K562 (cell line): ENCODE results near the gene FLG. TPM values are rescaled to one million over a fixed set of nuclear protein-coding genes. Genes with fewer than 3 reads are reported as not detected.
A peak's percentile ranks its signal among the peaks of the same experiment; 100 is the strongest.

ENCODE experiments used
- ATAC-seq: fragments of 200-7000 bp; cut with Tn5 transposase; 3 replicates; pipeline ENCODE4 v1.9.1; 2020; ENCODE audit warnings: moderate library complexity
- BruUV-seq: library from RNA; stranded (reverse); fragments of 400-500 nt; replicated peaks from 2 replicates; lab custom pipeline; 2021; lab: Mats Ljungman, UMichigan
- CTCF ChIA-PET: fragments of 300-600 bp; formaldehyde crosslinking; extraction: SDS; loops from one replicate; lab custom pipeline; 2021; ENCODE audit warnings: low intra/inter-chr PET ratio; lab: Yijun Ruan, JAX
- POLR2A ChIA-PET: fragments of 300-600, 350-650 bp; sonication (Branson Sonifier 250); formaldehyde crosslinking; extraction: SDS; loops from one replicate; lab custom pipeline; 2021; ENCODE audit warnings: antibody characterized with exemption, inconsistent platforms; lab: Yijun Ruan, JAX
- DNase-seq, 4 experiments: peaks; one replicate each; pipeline versions ENCODE4 v3.0.0 to v3.0.0-alpha.2; 2011 to 2018; ENCODE audit warnings: low spot score in 3 of 4, mixed read lengths in 3 of 4; ENCODE audit errors: extremely low read depth in 1 of 4
- FAIRE-seq: peaks from 2 replicates; lab custom pipeline; 2011; peaks lifted over from hg19 to GRCh38; lab: Jason Lieb, UNC
- H2AFZ ChIP-seq: 2 replicates; pipeline ENCODE4 v1.6.0; 2011; ENCODE audit warnings: low read depth, low read length, control low read depth, inconsistent platforms
- H3K27ac ChIP-seq: fragments of 200-600 bp; 3 replicates; pipeline ENCODE4 v1.8.0; 2011; ENCODE audit warnings: low read depth, mild to moderate bottlenecking, control low read depth, inconsistent platforms, low read length, moderate library complexity, mixed read lengths; ENCODE audit errors: extremely low read depth
- H3K27me3 ChIP-seq, 2 experiments: fragments of 300-600 bp in 1 of 2; 2 replicates in 1 of 2; 3 replicates in 1 of 2; pipeline versions ENCODE4 v1.6.0 to v1.8.0; 2011; ENCODE audit warnings: inconsistent platforms in 2 of 2, low read length in 2 of 2, mild to moderate bottlenecking in 1 of 2, mixed read lengths in 1 of 2, moderate library complexity in 1 of 2; ENCODE audit not compliant: control insufficient read depth in 2 of 2, insufficient read depth in 2 of 2
- H3K36me3 ChIP-seq: fragments of 300-600 bp; 3 replicates; pipeline ENCODE4 v1.8.0; 2011; ENCODE audit warnings: mild to moderate bottlenecking, low read length, inconsistent platforms; ENCODE audit not compliant: control insufficient read depth, insufficient read depth
- H3K4me1 ChIP-seq, 2 experiments: fragments of 200-600 bp in 1 of 2; replicated peaks in 1 of 2; 2 replicates in 1 of 2; 3 replicates in 1 of 2; pipeline versions ENCODE4 v1.5.1 to v1.8.0; 2011; ENCODE audit warnings: inconsistent platforms in 2 of 2, low read length in 2 of 2, mild to moderate bottlenecking in 1 of 2, mixed read lengths in 1 of 2, moderate library complexity in 1 of 2; ENCODE audit not compliant: control insufficient read depth in 2 of 2, insufficient read depth in 2 of 2
- H3K4me2 ChIP-seq: 2 replicates; pipeline ENCODE4 v1.6.1; 2011; ENCODE audit warnings: low read length, control low read depth, inconsistent platforms, mixed read lengths; ENCODE audit not compliant: insufficient read depth
- H3K4me3 ChIP-seq: fragments of 200-600 bp; sonication (generic), shearing (Covaris generic); 2 replicates; pipeline ENCODE4 v1.5.1; 2016; ENCODE audit warnings: control low read depth, inconsistent platforms
- H3K79me2 ChIP-seq: fragments of 200-600 bp; 3 replicates; pipeline ENCODE4 v1.8.0; 2011; ENCODE audit warnings: low read length, inconsistent platforms; ENCODE audit not compliant: control insufficient read depth, insufficient read depth
- H3K9ac ChIP-seq, 2 experiments: 2 replicates each; pipeline versions ENCODE4 v1.6.0 to v1.6.1; 2011; ENCODE audit warnings: low read depth in 2 of 2, low read length in 2 of 2, control low read depth in 1 of 2, inconsistent platforms in 1 of 2, mild to moderate bottlenecking in 1 of 2, mixed read lengths in 1 of 2; ENCODE audit not compliant: insufficient read depth in 1 of 2
- H3K9me1 ChIP-seq: one replicate; pipeline ENCODE4 v1.6.0; 2011; ENCODE audit warnings: inconsistent platforms, mild to moderate bottlenecking, low read length, moderate library complexity; ENCODE audit not compliant: control insufficient read depth, insufficient read depth
- H3K9me3 ChIP-seq: replicated peaks from 2 replicates; pipeline ENCODE4 v1.5.1; 2011; ENCODE audit warnings: low read depth, low read length, inconsistent platforms; ENCODE audit not compliant: control insufficient read depth, insufficient read depth
- H4K20me1 ChIP-seq: replicated peaks from 2 replicates; pipeline ENCODE4 v1.6.1; 2011; ENCODE audit warnings: low read length, inconsistent platforms, mixed read lengths; ENCODE audit not compliant: control insufficient read depth, insufficient read depth
- CTCF ChIP-seq, 3 experiments: IDR thresholded peaks in 2 of 3; conservative IDR thresholded peaks in 1 of 3; 2 replicates each; pipeline ENCODE4 v1.5.1; 2011 to 2012; ENCODE audit warnings: low read length in 3 of 3, mild to moderate bottlenecking in 3 of 3, control low read depth in 2 of 3, improper control_type of control experiment in 1 of 3, inconsistent platforms in 1 of 3, low read depth in 1 of 3, mixed read lengths in 1 of 3, moderate library complexity in 1 of 3; ENCODE audit not compliant: insufficient read depth in 2 of 3
- ZNF408 ChIP-seq: fragments of 250-450 bp; sonication (Bioruptor Pico); IDR thresholded peaks from 2 replicates; pipeline ENCODE4 v1.4.0; 2020; ENCODE audit warnings: low read depth, mild to moderate bottlenecking, moderate library complexity
- WGBS: fragments of 100-300 bp; shearing (Covaris generic); methylation state at CpG from one replicate; pipeline ENCODE4 v1.1.6; 2016; ENCODE audit warnings: low coverage, mixed read lengths; ENCODE audit not compliant: insufficient coverage; ENCODE audit errors: missing lambda C conversion rate; 5-methylcytosine and 5-hydroxymethylcytosine counted together
- in situ Hi-C: fragments of 300-500 bp; cut with MboI; formaldehyde crosslinking; loops from 4 replicates; pipeline ENCODE4 v1.15.0; 2018; ENCODE audit warnings: inconsistent platforms, mixed read lengths
- intact Hi-C: fragments of 100-400 bp; cut with micrococcal nuclease; formaldehyde crosslinking; loops from 2 replicates; pipeline ENCODE4 v1.14.2; 2022
- polyA plus RNA-seq, 8 experiments: library from polyadenylated mRNA; depleted of rRNA in 4 of 8; stranded (reverse) in 5 of 8; unstranded in 3 of 8; fragments of >200 nt; fragmentation: Nextera tagmentation in 2 of 8; fragmentation: Illumina TruSeq in 1 of 8; extraction: Ambion mirVana in 2 of 8; extraction: Trizol in 1 of 8; gene quantifications; 2 replicates each; pipeline versions ENCODE4 v1.2.1 to v1.2.3, GENCODE V29; 2011 to 2014; ENCODE audit warnings: inconsistent platforms in 1 of 8, missing spikeins in 1 of 8
- total RNA-seq, 7 experiments: library from RNA; depleted of rRNA in 6 of 7; stranded (reverse); fragments of >200 nt in 6 of 7; fragmentation: Illumina TruSeq in 2 of 7; extraction: Trizol in 2 of 7; gene quantifications; 2 replicates each; pipeline versions ENCODE4 v1.2.1 to v1.2.3, GENCODE V29; 2011 to 2021; ENCODE audit warnings: low replicate concordance in 1 of 7

The FLG gene
- total and polyA plus RNA-seq, 9 of the 15 experiments (the other 6 are each of a cell fraction or from before 2014, with no cell fraction given): not detected

DNA sequence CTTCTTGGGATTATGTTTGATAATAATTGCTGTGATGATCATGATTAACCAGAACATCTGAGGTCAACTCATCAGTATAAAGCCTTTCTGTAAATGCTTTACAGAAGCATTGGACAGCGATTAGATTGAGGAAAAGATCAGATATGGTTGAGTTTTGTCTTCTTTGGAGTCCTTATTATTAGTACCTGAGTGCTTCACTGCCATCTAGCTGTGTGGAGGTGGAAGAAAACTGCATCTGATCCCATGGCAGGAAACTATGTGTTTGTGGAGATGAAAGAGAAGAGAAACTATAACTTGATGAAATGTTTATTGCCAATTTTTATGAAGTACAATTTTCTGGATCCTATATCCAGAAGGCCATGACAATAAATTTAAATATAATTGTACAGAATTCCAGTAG, 23.4 kb upstream of the FLG start:
- Histone ChIP-seq H3K79me2 (no peaks in the 10 kb centered on the region), H3K9me1 (no peaks in the 10 kb centered on the region), H3K9ac (no peak overlapping the region), H3K4me3 (no peak overlapping the region), H3K27me3 (no peaks in the 10 kb centered on the region), H3K4me2 (no peak overlapping the region), H3K36me3 (no peaks in the 10 kb centered on the region), H3K27ac (no peak overlapping the region), H3K9me3 (no peaks in the 10 kb centered on the region), H4K20me1 (no peaks in the 10 kb centered on the region), H3K4me1 (no peaks in the 10 kb centered on the region), H2AFZ (no peak overlapping the region)
- in situ Hi-C loops: no loop called here
- ChIA-PET POLR2A (interaction anchor here (1.1 kb wide), 1 partner anchor 24 kb away, joined by 3 read pairs; no protein-coding TSS in a partner anchor), CTCF (no interaction called here)
- DNase-seq (no peak), FAIRE-seq (no peak), ATAC-seq (no peak)
- no peak for TF ChIP-seq ZNF408 (CRISPR knock-in tag)
- TF ChIP-seq CTCF (IDR thresholded peaks at IDR 0.05 in 2 of 3, conservative IDR thresholded peaks at IDR 0.05 in 1 of 3; ENCODE audit: insufficient read depth in 2 of 3, low read depth in 1 of 3, low read length in 3 of 3): peak in 1 of 3 experiments; percentile 14; a peak in 2 of 6 replicates
- intact Hi-C loops: loop anchor here (5.0 to 10.0 kb wide), 2 partner anchors 109 to 294 kb away; no protein-coding TSS in a partner anchor
- WGBS: 0% methylated on average over 1 of the region's 1 CpG
- no TSS peak for BruUV-seq
